ENCODE measurements around the gene C17orf114.

- no peak for TF ChIP-seq SUZ12 (IDR thresholded peaks at IDR 0.05; ENCODE audit: extremely low read depth, insufficient read depth, insufficient read length)
- TF ChIP-seq ZNF274 (IDR thresholded peaks at IDR 0.05; ENCODE audit: low read depth, low read length): no peak
- TF ChIP-seq YY1 (IDR thresholded peaks at IDR 0.05; ENCODE audit: insufficient read depth, insufficient read length): no peak
Measured at GRCh38 chr17:4786106-4786511, 16.0 kb downstream of the C17orf114 start, which contains the start of gene VMO1.

Data from NT2/D1 (cell line).